ENCODE results near the gene ARID1B. TPM values are rescaled to one million over a fixed set of nuclear protein-coding genes. Genes with fewer than 3 reads are reported as not detected.

The ARID1B gene
- total RNA-seq, 2 experiments from 2014 or later = 90.1 to 164 TPM

- H3K4me1 ChIP-seq (ENCODE audit: insufficient read depth, low read length, poor library complexity, severe bottlenecking) = no peaks in the 10 kb centered on the region
These were observed 50.2 kb downstream of the ARID1B start for GRCh38 chr6:156827382-156827781.

GRCh38 chr6:156828280-156828703 is 51.1 kb downstream of the ARID1B start:
- CTCF ChIA-PET (ENCODE audit: unreplicated experiment) = no interaction called here
- DNase-seq (ENCODE audit: low spot score) = no peak
- POLR2A ChIA-PET = interaction anchor here (0.7 kb wide), 1 partner anchor 74 kb away, joined by 7 read pairs; no protein-coding TSS in a partner anchor
- Histone ChIP-seq H3K9me2 (ENCODE audit: insufficient read depth, low read length) (no peaks in the 10 kb centered on the region), H3K79me2 (ENCODE audit: insufficient read depth, low read depth, low read length) (peaks cover 81% of the 10 kb centered on the region), H3K36me3 (ENCODE audit: insufficient read depth, low read length) (peaks cover 45% of the 10 kb centered on the region), H3K4me3 (ENCODE audit: low read depth, low read length, poor library complexity, severe bottlenecking) (no peak overlapping the region), H3K4me1 (ENCODE audit: insufficient read depth, low read length, poor library complexity, severe bottlenecking) (no peaks in the 10 kb centered on the region), H3K27ac (ENCODE audit: low read depth, low read length, poor library complexity, severe bottlenecking) (no peak overlapping the region), H3K9me3 (ENCODE audit: low read length) (no peaks in the 10 kb centered on the region), H3K4me2 (ENCODE audit: low read length) (no peak overlapping the region), H2AFZ (ENCODE audit: low read length) (no peak overlapping the region), H4K20me1 (ENCODE audit: insufficient read depth, low read length) (peaks cover 27% of the 10 kb centered on the region)
- intact Hi-C loops (cut with micrococcal nuclease; ENCODE audit: unreplicated experiment) = no loop called here
- no TSS peak for BruUV-seq (replicated peaks)
- TF ChIP-seq, protein P1, sequence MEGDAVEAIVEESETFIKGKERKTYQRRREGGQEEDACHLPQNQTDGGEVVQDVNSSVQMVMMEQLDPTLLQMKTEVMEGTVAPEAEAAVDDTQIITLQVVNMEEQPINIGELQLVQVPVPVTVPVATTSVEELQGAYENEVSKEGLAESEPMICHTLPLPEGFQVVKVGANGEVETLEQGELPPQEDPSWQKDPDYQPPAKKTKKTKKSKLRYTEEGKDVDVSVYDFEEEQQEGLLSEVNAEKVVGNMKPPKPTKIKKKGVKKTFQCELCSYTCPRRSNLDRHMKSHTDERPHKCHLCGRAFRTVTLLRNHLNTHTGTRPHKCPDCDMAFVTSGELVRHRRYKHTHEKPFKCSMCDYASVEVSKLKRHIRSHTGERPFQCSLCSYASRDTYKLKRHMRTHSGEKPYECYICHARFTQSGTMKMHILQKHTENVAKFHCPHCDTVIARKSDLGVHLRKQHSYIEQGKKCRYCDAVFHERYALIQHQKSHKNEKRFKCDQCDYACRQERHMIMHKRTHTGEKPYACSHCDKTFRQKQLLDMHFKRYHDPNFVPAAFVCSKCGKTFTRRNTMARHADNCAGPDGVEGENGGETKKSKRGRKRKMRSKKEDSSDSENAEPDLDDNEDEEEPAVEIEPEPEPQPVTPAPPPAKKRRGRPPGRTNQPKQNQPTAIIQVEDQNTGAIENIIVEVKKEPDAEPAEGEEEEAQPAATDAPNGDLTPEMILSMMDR (conservative IDR thresholded peaks at IDR 0.05; ENCODE audit: low read length) = no peak
- no peak for TF ChIP-seq EZH2phosphoT487 (IDR thresholded peaks at IDR 0.05; ENCODE audit: borderline replicate concordance, low read depth, low read length)

More at GRCh38 chr6:156827382-156827781, 50.2 kb downstream of the ARID1B start:
- H3K4me2 ChIP-seq (ENCODE audit: low read length) = no peak overlapping the region
- no peak overlapping the region for H3K4me3 ChIP-seq (ENCODE audit: low read depth, low read length, poor library complexity, severe bottlenecking)
- H2AFZ ChIP-seq (ENCODE audit: low read length) = no peak overlapping the region
- ChIA-PET POLR2A (interaction anchor here (0.7 kb wide), 3 partner anchors 15 to 144 kb away, joined by 3 to 7 read pairs (median 3); no protein-coding TSS in a partner anchor), CTCF (ENCODE audit: unreplicated experiment) (no interaction called here)
- TF ChIP-seq EZH2phosphoT487 (IDR thresholded peaks at IDR 0.05; ENCODE audit: borderline replicate concordance, low read depth, low read length) = no peak
- TF ChIP-seq, protein P1 (conservative IDR thresholded peaks at IDR 0.05; ENCODE audit: low read length) = no peak
- no peak for DNase-seq (ENCODE audit: low spot score)
- BruUV-seq (replicated peaks) = no TSS peak
- intact Hi-C loops (cut with micrococcal nuclease; ENCODE audit: unreplicated experiment) = no loop called here
- no peak overlapping the region for H3K27ac ChIP-seq (ENCODE audit: low read depth, low read length, poor library complexity, severe bottlenecking)
- peaks cover 38% of the 10 kb centered on the region for H3K36me3 ChIP-seq (ENCODE audit: insufficient read depth, low read length)
- peaks cover 25% of the 10 kb centered on the region for H4K20me1 ChIP-seq (ENCODE audit: insufficient read depth, low read length)
- no peaks in the 10 kb centered on the region for H3K9me2 ChIP-seq (ENCODE audit: insufficient read depth, low read length)
- H3K79me2 ChIP-seq (ENCODE audit: insufficient read depth, low read depth, low read length) = peaks cover 80% of the 10 kb centered on the region
- H3K9me3 ChIP-seq (ENCODE audit: low read length) = no peaks in the 10 kb centered on the region

GRCh38 chr6:156830126-156830525 is 52.9 kb downstream of the ARID1B start:
- Histone ChIP-seq H4K20me1 (ENCODE audit: insufficient read depth, low read length) (peaks cover 26% of the 10 kb centered on the region), H3K27ac (ENCODE audit: low read depth, low read length, poor library complexity, severe bottlenecking) (no peak overlapping the region), H3K4me2 (ENCODE audit: low read length) (no peak overlapping the region), H3K79me2 (ENCODE audit: insufficient read depth, low read depth, low read length) (peaks cover 81% of the 10 kb centered on the region), H2AFZ (ENCODE audit: low read length) (no peak overlapping the region), H3K4me3 (ENCODE audit: low read depth, low read length, poor library complexity, severe bottlenecking) (no peak overlapping the region), H3K9me3 (ENCODE audit: low read length) (no peaks in the 10 kb centered on the region), H3K36me3 (ENCODE audit: insufficient read depth, low read length) (peaks cover 49% of the 10 kb centered on the region), H3K4me1 (ENCODE audit: insufficient read depth, low read length, poor library complexity, severe bottlenecking) (no peaks in the 10 kb centered on the region), H3K9me2 (ENCODE audit: insufficient read depth, low read length) (no peaks in the 10 kb centered on the region)
- no peak for DNase-seq (ENCODE audit: low spot score)
- TF ChIP-seq, protein P1 (conservative IDR thresholded peaks at IDR 0.05; ENCODE audit: low read length) = no peak
- no TSS peak for BruUV-seq (replicated peaks)
- intact Hi-C loops (cut with micrococcal nuclease; ENCODE audit: unreplicated experiment) = no loop called here
- ChIA-PET CTCF (ENCODE audit: unreplicated experiment) (no interaction called here), POLR2A (interaction anchor here (0.6 to 1.3 kb wide), 3 partner anchors 11 to 20 kb away, joined by 4 to 6 read pairs (median 4); no protein-coding TSS in a partner anchor)

All from OCI-LY7 (cell line).